Measurements from ENCODE around the gene UNC13C.

Gene UNC13C

DNA sequence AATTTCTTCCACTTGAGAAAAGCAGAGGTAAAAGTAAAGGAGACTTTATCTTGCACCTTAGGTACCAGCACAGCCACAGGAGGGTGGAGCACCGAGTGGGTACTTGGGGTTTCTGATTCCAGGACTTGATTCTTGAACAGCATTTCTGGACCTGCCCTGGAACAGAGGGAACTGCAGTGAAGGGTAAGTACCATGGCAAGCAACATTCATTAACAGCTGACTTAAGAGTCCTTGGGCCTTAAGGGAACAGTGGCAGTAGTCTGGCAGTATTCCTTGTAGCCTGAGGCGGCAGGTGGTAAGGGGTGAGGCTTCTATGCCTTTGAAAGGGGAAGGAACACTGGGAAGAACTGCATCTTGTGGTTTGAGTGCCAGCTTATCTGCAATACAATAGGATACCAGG lies 666.6 kb downstream of the UNC13C start:
- DNase-seq (ENCODE audit: low read depth in 2 of 2): no peak

DNA sequence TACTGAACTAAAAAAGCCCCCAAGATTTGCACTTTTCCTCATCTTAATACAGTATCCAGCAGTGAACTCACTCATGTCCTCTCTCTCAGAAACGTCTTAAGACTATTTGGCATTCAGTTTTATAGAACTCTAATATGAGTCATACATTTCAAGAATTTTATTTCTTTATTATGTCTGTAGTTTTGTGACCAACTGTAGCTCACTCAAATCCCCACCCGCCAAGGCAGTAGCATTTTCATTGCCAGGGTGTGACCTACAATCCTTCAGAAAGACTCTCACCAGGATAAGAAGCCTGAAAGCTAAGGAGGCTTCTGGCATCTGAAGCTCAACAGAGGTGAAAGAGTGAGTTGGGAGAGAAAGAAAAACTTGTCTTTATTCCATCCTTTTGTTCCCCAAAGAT lies 681.4 kb downstream of the UNC13C start:
- DNase-seq (ENCODE audit: low read depth in 2 of 2): no peak

DNA sequence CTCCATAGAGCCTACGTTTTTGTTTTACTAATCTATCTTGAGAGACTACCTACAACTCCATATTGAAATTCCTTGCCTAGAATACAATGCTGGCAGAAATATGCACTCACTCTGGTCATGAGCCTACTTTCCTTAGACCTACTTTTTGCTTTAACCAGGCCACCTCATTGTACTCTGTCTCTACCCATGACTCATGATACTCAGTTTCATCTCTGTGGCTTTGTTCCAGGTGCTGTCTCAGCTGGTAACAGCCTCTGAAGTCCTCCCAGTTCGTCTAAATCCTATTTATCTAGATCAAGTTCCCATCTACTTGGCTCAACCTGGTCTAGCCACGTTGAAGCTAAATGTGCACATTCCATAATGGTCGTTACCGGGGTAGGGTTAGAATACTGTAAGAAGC lies 682.1 kb downstream of the UNC13C start:
- DNase-seq (ENCODE audit: low read depth in 2 of 2): no peak

DNA sequence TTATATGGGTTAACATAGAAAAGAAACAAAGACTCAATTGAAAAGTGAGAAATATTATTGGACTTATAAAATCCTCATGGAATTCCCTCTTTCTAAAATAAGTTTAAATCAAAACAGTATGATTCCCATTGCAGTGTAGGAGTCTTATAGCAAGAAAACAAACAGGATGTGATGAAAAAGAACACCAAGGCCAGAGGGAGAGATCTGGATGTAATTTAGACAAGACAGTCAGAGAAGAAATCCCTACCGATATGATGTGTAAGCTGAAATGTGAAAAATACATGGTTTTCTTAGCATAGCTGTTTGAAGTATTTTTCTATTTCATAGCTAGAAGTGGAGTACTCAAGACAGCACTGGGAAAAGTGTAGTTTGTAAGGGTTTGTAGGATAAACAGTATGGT lies 697.0 kb downstream of the UNC13C start:
- DNase-seq (ENCODE audit: low read depth in 2 of 2): no peak

DNA sequence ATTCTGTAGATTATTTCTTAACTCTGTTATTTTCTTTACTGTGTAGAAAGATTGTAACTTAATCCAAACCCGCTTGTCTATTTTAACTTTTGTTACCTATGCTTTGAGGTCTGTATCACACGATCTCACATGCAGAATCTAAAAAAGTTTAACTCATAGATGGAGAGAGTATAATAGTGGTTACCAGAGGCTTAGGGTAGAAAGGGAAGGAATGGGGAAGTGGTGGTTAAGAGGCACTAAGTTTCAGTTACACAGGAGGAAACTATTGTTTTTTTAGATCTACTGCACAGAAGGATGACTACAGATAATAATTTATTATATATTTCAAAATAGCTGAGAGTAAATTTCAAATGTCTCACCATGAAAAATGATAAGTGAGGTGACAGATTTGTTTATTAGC lies 703.3 kb downstream of the UNC13C start:
- no peak for DNase-seq (ENCODE audit: low read depth in 2 of 2)
